Measurements from ENCODE around the gene WLS.

GRCh38 chr1:68217618-68218017, 14.7 kb downstream of the WLS start:
- no peak for TF ChIP-seq CTCF (IDR thresholded peaks at IDR 0.05)
- TF ChIP-seq POLR2A (IDR thresholded peaks at IDR 0.05), result no peak

Data from lower leg skin (tissue), 3 donors.